GM18505 (cell line): ENCODE results near the gene TNFRSF21.

Source experiments
- ATAC-seq: cut with Tn5 transposase; IDR thresholded peaks from one replicate; pipeline ENCODE4 v1.9.1; 2021; ENCODE audit not compliant: unreplicated experiment
- POLR2A ChIP-seq: IDR thresholded peaks from 4 replicates; pipeline ENCODE4 v1.6.1; 2011; ENCODE audit warnings: borderline replicate concordance; ENCODE audit not compliant: insufficient read depth, insufficient read length; ENCODE audit errors: extremely low read depth

Gene TNFRSF21

GRCh38 chr6:47207261-47207660, 102.4 kb downstream of the TNFRSF21 start:
- TF ChIP-seq POLR2A = no peak

GRCh38 chr6:47206626-47207025, 103.1 kb downstream of the TNFRSF21 start:
- TF ChIP-seq POLR2A = no peak
- no peak for ATAC-seq

More at GRCh38 chr6:47207261-47207660, 102.4 kb downstream of the TNFRSF21 start:
- ATAC-seq = no peak

- ATAC-seq = no peak
- TF ChIP-seq POLR2A = no peak
Measured at GRCh38 chr6:47203938-47204611, 105.6 kb downstream of the TNFRSF21 start.

- TF ChIP-seq POLR2A = no peak
- peak; percentile 80 for ATAC-seq
Measured at GRCh38 chr6:47203266-47203937, 106.3 kb downstream of the TNFRSF21 start.

- ATAC-seq = peak; percentile 5
- no peak for TF ChIP-seq POLR2A
Measured at GRCh38 chr6:47202644-47203205, 107.0 kb downstream of the TNFRSF21 start.

GRCh38 chr6:47200536-47201334, 109.0 kb downstream of the TNFRSF21 start:
- TF ChIP-seq POLR2A = no peak
- ATAC-seq = no peak

- no peak for TF ChIP-seq POLR2A
- ATAC-seq = no peak
Measured at GRCh38 chr6:47197682-47198640, 111.7 kb downstream of the TNFRSF21 start.

GRCh38 chr6:47196113-47196512, 113.6 kb downstream of the TNFRSF21 start:
- no peak for TF ChIP-seq POLR2A
- no peak for ATAC-seq

- no peak for TF ChIP-seq POLR2A
Measured at GRCh38 chr6:47195011-47195650, 114.6 kb downstream of the TNFRSF21 start.

GRCh38 chr6:47188588-47189021, 121.1 kb downstream of the TNFRSF21 start:
- no peak for TF ChIP-seq POLR2A
- ATAC-seq = no peak

More at GRCh38 chr6:47195011-47195650, 114.6 kb downstream of the TNFRSF21 start:
- ATAC-seq = no peak

GRCh38 chr6:47187893-47188587, 121.7 kb downstream of the TNFRSF21 start:
- TF ChIP-seq POLR2A = no peak
- ATAC-seq = no peak

GRCh38 chr6:47187113-47187512, 122.6 kb downstream of the TNFRSF21 start:
- no peak for TF ChIP-seq POLR2A
- no peak for ATAC-seq
